Body of pancreas (tissue), 4 donors: ENCODE measurements around the gene EIF5A.

Experiments
- POLR2A ChIP-seq, 3 donors: fragments of 450-650 bp; IDR thresholded peaks; one replicate each; pipeline ENCODE4 v1.6.1; 2016; ENCODE audit warnings: antibody characterized with exemption in 3 of 3, mild to moderate bottlenecking in 2 of 3
- TF ChIP-seq, protein P1 (sequence below), 7 experiments: fragments of 450-650 bp in 4 of 7; fragments of 200-600 bp in 3 of 7; sonication (generic) in 3 of 7; IDR thresholded peaks; one replicate each; pipeline ENCODE4 v1.5.1; 2016 to 2019; ENCODE audit warnings: antibody characterized with exemption in 7 of 7

DNA sequence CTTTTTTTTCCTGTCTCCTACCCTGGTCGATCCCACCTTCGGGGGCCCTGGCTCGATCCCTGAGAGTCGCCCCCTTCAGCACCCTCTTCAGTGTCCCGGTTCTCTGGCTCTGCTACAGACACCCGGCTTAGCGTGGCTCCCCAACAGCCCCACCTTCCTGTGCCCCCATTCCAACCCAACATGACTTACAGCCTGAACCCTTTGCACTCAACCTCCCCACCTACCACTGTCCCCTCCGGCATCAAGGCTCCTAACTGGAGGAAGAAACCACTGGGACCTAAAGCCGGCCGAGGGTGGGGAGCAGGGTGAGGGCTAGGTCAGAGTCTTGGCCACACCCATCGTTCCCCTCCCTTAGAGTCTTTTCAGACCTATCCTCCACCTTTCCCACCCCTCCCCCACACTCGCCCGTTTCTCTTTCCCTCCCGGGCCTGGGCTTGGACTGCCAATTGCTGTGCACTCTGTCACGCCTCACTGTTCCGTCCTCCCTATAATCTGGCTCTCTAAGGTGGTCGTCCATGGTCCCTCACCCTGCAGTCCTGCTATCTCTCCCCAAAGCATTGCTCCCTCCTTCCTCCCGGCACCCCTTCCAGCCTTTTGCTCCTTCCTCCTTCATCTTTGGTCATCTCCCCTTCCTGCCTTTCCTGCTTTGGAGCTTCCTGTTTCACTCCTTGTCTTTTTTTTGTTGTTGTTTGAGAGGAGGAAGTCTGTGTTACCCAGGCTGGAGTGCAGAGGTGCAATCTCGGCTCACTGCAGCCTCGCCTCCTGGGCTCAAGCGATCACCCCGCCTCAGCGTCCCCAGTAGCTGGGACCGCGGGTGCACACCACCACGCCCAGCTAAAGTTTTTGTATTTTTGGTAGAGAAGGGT lies 44.3 kb upstream of the EIF5A start:
- TF ChIP-seq, protein P1, sequence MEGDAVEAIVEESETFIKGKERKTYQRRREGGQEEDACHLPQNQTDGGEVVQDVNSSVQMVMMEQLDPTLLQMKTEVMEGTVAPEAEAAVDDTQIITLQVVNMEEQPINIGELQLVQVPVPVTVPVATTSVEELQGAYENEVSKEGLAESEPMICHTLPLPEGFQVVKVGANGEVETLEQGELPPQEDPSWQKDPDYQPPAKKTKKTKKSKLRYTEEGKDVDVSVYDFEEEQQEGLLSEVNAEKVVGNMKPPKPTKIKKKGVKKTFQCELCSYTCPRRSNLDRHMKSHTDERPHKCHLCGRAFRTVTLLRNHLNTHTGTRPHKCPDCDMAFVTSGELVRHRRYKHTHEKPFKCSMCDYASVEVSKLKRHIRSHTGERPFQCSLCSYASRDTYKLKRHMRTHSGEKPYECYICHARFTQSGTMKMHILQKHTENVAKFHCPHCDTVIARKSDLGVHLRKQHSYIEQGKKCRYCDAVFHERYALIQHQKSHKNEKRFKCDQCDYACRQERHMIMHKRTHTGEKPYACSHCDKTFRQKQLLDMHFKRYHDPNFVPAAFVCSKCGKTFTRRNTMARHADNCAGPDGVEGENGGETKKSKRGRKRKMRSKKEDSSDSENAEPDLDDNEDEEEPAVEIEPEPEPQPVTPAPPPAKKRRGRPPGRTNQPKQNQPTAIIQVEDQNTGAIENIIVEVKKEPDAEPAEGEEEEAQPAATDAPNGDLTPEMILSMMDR (IDR thresholded peaks at IDR 0.05): no peak
- no peak for TF ChIP-seq POLR2A (IDR thresholded peaks at IDR 0.05)
